ENCODE results near the gene ANO8. TPM values are rescaled to one million over a fixed set of nuclear protein-coding genes. Genes with fewer than 3 reads are reported as not detected.

ANO8 gene
- total and polyA plus RNA-seq, 2 of the 13 experiments (the other 11 are each of a cell fraction or from before 2014, with no cell fraction given) = 1.8 to 3.5 TPM

DNA sequence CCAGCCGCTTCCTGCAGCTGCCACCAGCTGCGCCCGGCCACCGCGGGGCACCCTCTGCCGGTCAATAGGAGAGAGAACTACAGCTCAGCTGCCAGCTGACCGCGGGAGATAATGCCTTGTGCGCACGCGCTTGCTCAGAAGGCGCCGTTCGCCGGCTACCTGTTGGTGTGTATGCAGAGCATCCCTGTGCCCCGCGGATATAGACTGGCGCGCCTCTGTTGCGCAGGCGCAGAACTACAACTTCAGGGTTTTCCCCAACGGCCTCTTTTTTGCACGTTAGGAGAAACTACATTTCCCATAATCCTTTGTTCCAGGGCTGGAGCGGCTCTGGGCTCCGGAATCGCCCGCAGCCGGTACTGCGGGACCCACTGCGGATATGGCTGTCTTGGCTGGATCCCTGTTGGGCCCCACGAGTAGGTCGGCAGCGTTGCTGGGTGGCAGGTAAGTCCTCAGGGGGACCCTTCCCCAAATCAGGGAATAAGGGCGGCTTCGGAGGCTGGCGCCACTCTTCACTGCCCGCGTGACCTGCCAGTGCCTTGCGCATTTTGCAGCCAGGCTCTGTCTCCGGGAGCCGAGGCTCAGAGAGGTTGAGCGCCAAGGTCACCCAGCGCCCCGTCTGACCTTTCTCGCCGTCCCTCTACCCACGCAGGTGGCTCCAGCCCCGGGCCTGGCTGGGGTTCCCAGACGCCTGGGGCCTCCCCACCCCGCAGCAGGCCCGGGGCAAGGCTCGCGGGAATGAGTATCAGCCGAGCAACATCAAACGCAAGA, 29.0 kb downstream of the ANO8 start, which contains the start of gene MRPL34 (continued):
- TF ChIP-seq, protein P1, sequence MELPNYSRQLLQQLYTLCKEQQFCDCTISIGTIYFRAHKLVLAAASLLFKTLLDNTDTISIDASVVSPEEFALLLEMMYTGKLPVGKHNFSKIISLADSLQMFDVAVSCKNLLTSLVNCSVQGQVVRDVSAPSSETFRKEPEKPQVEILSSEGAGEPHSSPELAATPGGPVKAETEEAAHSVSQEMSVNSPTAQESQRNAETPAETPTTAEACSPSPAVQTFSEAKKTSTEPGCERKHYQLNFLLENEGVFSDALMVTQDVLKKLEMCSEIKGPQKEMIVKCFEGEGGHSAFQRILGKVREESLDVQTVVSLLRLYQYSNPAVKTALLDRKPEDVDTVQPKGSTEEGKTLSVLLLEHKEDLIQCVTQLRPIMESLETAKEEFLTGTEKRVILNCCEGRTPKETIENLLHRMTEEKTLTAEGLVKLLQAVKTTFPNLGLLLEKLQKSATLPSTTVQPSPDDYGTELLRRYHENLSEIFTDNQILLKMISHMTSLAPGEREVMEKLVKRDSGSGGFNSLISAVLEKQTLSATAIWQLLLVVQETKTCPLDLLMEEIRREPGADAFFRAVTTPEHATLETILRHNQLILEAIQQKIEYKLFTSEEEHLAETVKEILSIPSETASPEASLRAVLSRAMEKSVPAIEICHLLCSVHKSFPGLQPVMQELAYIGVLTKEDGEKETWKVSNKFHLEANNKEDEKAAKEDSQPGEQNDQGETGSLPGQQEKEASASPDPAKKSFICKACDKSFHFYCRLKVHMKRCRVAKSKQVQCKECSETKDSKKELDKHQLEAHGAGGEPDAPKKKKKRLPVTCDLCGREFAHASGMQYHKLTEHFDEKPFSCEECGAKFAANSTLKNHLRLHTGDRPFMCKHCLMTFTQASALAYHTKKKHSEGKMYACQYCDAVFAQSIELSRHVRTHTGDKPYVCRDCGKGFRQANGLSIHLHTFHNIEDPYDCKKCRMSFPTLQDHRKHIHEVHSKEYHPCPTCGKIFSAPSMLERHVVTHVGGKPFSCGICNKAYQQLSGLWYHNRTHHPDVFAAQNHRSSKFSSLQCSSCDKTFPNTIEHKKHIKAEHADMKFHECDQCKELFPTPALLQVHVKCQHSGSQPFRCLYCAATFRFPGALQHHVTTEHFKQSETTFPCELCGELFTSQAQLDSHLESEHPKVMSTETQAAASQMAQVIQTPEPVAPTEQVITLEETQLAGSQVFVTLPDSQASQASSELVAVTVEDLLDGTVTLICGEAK (IDR thresholded peaks at IDR 0.05) = no peak
- TF ChIP-seq, protein P1 (CRISPR knock-in tag; IDR thresholded peaks at IDR 0.05) = no peak; the same call in 1 of the 2 replicates
- TF ChIP-seq SP2 (CRISPR knock-in tag; IDR thresholded peaks at IDR 0.05) (0 out of 2 replicates have a peak, but pooled peaks have one; percentile 27), TBP (CRISPR knock-in tag; IDR thresholded peaks at IDR 0.05) (0 out of 2 replicates have a peak, but pooled peaks have one; percentile 49), FOXJ3 (CRISPR knock-in tag; IDR thresholded peaks at IDR 0.05; ENCODE audit: borderline replicate concordance) (no peak; the same call in 1 of the 2 replicates), SRSF4 (IDR thresholded peaks at IDR 0.05; ENCODE audit: low read depth, low read length, poor library complexity, severe bottlenecking) (no peak), POLR2A (IDR thresholded peaks at IDR 0.05; ENCODE audit: insufficient read depth in 1 of 2, low read depth in 2 of 2, low read length in 2 of 2) (peak; percentile 61 to 76; a peak in 3 of 4 replicates), SIN3A (IDR thresholded peaks at IDR 0.05; ENCODE audit: borderline replicate concordance, low read depth, low read length) (peak; percentile 72; the same call in 1 of the 2 replicates), SRY (CRISPR knock-in tag; IDR thresholded peaks at IDR 0.05) (0 out of 2 replicates have a peak, but pooled peaks have one; percentile 9), ZNF446 (CRISPR knock-in tag; IDR thresholded peaks at IDR 0.05) (0 out of 2 replicates have a peak, but pooled peaks have one; percentile 7), ATAD3A (CRISPR knock-in tag; IDR thresholded peaks at IDR 0.05) (no peak; the same call in 1 of the 2 replicates)
- TF ChIP-seq, protein P2, sequence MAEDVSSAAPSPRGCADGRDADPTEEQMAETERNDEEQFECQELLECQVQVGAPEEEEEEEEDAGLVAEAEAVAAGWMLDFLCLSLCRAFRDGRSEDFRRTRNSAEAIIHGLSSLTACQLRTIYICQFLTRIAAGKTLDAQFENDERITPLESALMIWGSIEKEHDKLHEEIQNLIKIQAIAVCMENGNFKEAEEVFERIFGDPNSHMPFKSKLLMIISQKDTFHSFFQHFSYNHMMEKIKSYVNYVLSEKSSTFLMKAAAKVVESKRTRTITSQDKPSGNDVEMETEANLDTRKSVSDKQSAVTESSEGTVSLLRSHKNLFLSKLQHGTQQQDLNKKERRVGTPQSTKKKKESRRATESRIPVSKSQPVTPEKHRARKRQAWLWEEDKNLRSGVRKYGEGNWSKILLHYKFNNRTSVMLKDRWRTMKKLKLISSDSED (CRISPR knock-in tag; IDR thresholded peaks at IDR 0.05) = no peak
- TF ChIP-seq, protein P3, sequence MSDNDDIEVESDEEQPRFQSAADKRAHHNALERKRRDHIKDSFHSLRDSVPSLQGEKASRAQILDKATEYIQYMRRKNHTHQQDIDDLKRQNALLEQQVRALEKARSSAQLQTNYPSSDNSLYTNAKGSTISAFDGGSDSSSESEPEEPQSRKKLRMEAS (IDR thresholded peaks at IDR 0.05) = peak; percentile 66; the same call in 1 of the 2 replicates
- TF ChIP-seq, protein P4, sequence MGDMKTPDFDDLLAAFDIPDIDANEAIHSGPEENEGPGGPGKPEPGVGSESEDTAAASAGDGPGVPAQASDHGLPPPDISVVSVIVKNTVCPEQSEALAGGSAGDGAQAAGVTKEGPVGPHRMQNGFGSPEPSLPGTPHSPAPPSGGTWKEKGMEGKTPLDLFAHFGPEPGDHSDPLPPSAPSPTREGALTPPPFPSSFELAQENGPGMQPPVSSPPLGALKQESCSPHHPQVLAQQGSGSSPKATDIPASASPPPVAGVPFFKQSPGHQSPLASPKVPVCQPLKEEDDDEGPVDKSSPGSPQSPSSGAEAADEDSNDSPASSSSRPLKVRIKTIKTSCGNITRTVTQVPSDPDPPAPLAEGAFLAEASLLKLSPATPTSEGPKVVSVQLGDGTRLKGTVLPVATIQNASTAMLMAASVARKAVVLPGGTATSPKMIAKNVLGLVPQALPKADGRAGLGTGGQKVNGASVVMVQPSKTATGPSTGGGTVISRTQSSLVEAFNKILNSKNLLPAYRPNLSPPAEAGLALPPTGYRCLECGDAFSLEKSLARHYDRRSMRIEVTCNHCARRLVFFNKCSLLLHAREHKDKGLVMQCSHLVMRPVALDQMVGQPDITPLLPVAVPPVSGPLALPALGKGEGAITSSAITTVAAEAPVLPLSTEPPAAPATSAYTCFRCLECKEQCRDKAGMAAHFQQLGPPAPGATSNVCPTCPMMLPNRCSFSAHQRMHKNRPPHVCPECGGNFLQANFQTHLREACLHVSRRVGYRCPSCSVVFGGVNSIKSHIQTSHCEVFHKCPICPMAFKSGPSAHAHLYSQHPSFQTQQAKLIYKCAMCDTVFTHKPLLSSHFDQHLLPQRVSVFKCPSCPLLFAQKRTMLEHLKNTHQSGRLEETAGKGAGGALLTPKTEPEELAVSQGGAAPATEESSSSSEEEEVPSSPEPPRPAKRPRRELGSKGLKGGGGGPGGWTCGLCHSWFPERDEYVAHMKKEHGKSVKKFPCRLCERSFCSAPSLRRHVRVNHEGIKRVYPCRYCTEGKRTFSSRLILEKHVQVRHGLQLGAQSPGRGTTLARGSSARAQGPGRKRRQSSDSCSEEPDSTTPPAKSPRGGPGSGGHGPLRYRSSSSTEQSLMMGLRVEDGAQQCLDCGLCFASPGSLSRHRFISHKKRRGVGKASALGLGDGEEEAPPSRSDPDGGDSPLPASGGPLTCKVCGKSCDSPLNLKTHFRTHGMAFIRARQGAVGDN (CRISPR knock-in tag; IDR thresholded peaks at IDR 0.05) = peak; percentile 91
